NCI-H1105 treated with DMSO at 0.1 percent for 48 hours (cell line): Measurements from ENCODE around the gene NFKBIA.
"Not testable (repeated sequence)": the region's sequence is repeated elsewhere in the genome, so short reads cannot be mapped to it uniquely, and the experiment has no call there.

Source experiments
- DNase-seq: peaks from one replicate; lab custom pipeline; 2025; lab: John Stamatoyannopoulos, UW

The NFKBIA gene, protein sequence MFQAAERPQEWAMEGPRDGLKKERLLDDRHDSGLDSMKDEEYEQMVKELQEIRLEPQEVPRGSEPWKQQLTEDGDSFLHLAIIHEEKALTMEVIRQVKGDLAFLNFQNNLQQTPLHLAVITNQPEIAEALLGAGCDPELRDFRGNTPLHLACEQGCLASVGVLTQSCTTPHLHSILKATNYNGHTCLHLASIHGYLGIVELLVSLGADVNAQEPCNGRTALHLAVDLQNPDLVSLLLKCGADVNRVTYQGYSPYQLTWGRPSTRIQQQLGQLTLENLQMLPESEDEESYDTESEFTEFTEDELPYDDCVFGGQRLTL

DNA sequence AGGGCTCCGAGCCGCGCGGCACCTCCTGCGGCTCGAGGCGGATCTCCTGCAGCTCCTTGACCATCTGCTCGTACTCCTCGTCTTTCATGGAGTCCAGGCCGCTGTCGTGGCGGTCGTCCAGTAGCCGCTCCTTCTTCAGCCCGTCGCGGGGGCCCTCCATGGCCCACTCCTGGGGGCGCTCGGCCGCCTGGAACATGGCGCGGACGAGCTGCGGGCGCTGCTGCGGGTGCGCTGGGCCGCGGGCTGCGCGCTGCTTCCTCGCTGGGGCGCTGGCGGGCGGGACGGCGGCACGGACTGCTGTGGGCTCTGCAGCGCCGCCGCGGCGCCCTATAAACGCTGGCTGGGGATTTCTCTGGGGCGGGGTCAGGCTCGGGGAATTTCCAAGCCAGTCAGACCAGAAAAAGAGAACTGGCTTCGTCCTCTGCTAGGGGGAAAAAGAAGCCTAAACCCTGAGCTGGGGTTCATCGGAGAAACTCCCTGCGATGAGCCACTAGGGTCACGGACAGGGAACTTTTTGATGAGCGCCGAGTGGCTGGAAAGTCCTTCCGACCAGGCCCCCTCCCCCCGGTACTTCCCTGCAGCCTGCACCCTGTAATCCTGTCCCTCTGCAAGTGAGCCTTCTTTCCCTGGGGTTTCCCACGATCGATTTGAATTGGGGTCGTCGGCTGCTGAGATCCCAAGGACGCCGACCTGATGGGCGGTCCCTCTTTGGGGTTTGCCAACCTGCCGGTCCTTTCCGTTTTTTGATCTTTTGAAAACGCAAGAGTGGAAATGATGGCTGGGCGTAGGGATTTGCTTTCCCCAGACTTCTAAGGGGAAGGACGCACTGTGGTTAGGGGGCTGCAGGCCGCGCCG is at the start of gene NFKBIA:
TSS of gene NFKBIA (minus strand) at position 301 of the 855 bp plus-strand sequence. CDS start at position 196, 105 bp downstream.
- peak; percentile 81 for DNase-seq

DNA sequence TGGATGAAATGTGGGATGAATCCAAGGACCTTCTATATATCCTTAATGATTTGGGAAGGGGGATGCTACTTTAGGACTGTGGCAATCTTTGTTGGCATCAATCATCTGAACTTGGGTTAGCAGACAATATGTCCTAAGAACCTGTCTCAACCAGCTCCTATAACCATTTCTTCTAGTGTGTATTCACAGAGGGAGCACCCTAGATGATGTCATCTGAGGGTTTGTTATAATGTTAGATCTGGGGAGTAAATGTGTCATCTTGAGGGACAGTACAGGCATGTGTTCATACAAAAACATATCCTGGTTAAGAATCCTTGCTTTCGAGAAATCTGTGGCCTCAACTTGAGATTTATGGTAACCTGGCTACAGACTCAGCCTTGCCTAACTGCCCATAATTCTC is 41.9 kb upstream of the NFKBIA start:
- DNase-seq: no peak

DNA sequence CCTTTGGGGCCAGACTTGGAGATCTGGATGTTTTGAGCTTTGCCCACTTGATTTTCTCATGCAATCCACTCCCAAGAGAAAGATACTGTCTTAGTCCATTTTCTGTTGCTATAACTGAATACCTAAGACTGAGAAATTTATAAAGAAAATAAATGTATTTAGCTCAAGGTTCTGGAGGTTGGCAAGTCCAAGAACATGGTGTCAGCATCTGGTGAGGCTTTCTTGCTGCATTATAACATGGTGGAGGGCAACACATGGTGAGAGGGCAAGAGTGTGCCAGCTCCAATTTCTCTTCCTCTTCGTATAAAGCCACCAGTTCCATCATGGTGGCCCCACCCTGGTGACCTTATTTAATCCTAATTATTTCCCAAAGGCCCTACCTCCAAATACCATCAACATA is 39.6 kb upstream of the NFKBIA start:
- no peak for DNase-seq

DNA sequence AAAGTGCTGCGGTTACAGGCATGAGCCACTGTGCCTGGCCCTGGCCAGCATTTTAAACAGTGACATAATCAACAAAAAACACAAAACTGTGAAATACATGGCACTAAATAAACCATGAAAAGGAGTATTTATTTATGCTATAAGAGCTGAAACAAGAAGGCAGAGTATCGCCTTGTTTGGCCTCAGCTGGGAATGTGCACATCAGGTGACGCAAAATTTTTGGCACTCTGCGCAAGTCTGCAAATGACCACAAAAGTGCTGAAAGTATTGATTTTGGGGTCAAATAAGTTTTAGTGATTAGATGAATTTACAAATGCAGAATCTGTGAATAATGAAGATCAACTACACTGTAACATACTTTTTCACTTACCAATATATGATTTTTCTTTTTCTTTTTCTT is 36.6 kb upstream of the NFKBIA start:
- no peak for DNase-seq

DNA sequence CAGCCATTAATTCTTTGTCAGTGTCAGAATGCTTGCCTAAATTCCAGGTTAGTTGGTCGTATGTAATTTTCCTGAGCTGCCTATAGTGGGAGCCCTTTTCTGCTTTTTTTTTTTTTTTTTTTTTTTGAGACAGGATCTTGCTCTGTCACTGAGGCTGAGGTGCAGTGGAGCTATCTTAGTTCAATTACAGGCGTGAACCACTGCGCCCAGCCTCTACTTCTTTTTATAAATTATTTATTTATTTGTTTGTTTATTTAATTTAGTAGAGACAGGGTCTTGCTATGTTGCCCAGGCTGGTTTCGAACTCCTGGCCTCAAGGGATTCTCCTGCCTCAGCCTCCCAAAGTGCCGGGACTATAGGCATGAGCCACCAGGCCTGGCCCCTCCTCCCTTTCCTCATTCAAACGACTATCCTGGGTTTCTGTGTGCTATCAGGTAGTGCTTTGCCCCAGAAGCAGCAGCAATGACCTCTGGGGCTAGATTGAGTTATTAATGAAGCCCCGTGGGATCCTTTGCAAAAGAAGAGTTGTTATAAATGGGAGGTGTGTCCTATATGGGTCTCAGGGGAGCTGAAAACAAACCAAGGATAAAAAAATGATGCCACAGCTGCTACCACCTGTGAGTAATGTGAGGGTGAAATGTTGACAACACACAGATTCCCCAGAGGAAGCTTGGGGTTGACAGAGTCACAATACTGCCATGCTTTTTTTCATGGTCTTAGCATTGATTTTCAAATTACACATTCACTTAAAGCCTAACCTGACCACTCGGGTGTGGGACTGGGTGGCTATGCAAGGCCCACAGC is 34.6 kb upstream of the NFKBIA start:
- no peak for DNase-seq

DNA sequence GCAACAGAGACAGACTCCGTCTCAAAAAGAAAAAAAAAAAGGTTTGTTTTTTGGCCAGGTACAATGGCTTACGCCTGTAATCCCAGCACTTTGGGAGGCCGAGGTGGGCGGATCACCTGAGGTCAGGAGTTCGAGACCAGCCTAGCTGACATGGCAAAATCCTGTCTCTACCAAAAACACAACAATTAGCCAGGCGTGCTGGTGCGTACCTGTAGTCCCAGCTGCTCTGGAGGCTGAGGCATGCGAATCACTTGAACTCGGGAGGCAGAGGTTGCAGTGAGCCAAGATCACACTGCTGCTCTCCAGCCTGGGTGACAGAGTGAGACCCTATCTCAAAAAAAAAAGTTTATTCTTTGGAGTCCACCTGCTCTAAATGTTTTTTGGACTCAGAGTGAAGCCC is 33.9 kb upstream of the NFKBIA start:
- DNase-seq: not testable (repeated sequence)

DNA sequence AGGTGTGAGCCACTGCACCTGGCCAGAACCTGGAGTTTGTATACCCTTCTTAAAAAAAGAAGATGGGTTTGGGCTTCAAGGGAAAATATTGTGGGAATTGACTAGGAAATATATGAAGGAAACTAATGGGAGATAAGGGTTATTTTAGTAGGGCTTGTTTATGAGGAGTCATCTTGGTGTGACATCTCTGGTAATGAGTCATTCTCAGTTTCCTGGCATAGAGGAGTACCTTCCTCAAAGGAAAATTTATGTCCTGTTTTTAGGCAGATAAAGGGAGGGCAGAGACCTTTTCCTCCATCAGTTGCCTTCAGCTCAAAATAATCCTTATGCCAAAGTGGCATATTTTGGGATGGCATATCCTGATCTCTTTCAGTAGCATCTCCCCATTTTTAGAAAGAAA is 30.6 kb upstream of the NFKBIA start:
- DNase-seq: no peak

DNA sequence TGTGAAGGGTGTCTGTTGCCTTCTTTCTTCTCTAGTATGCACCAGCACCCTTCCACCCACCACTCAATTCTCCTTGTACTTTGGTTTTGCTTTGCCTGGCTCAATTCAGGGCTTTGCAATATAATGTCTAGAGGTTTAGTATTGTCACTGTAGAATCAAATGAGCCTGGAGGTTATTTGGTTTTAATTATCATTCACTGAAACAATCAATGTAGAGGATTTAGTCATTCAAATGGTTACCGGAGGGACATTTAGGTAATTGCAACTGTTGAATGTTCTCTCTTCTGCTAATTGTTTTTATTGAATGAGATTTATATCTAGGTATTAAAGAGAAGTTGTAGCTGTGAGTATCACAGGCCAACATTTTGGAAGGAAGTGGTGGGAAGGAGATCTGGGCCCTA is 29.3 kb upstream of the NFKBIA start:
- DNase-seq: no peak

DNA sequence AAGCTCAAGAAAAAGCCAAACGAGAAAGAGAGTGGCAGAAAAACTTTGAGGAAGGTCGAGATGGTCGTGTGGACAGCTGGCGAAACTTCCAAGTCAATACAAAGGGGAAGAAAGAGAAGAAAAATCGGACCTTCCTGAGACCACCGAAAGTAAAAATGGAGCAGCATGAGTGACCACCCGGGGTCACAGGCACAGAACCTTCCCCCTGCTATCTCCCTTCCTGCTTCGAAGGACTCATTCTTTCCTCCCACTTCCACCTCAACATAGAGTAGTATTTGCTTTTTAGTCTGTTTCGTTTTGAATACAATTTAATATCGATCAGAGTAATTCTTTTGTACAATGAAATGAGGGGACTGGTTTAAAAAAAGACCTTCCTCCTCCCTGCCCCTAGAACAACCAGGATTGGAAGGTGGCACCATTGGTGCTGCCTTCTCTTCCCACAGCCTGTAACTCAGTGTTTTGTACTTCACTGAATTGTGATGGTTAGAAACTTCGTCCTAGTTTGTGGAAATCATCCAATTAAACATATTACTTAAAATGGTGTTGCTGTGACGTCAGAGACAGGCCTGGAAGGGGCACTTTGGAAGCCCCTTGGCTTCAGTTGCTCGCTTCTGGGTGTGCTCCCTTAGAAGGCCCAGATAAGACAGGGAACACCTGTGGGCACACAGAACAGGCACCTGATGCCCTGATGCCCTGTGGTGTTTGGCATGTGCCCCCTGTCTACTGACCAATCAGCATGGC is 26.1 kb upstream of the NFKBIA start:
- no peak for DNase-seq

DNA sequence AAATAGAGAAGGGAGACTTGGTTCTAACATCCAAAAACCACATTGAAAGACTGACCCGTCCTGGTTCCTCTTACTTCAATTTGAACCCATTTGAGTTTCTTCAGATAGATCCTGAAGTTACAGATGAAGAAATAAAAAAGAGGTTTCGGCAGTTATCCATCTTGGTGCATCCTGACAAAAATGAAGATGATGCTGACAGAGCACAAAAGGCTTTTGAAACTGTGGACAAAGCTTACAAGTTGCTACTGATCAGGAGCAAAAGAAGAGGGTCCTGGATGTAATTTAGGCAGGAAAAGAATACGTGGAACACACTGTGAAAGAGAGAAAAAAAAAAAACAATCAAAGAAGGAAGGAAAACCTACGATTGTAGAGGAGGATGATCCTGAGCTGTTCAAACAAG is 25.4 kb upstream of the NFKBIA start:
- no peak for DNase-seq

DNA sequence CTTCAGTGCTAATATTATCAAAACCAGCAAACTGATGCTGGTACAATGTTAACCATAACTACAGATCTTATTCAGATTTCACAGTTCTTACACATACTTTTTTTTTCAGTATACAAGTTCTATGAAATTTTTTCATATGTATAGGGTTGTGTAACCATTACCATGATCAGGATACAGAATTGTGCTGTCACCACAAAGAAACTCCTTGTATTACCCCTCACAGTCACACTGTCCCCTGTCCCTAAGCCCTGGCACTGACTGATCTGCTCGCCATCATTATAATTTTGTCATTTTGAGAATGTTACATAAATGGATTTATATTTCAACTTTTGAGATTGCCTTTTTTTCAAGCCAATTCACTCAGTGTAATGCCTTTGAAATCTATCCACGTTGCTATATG is 21.3 kb upstream of the NFKBIA start:
- DNase-seq: no peak

DNA sequence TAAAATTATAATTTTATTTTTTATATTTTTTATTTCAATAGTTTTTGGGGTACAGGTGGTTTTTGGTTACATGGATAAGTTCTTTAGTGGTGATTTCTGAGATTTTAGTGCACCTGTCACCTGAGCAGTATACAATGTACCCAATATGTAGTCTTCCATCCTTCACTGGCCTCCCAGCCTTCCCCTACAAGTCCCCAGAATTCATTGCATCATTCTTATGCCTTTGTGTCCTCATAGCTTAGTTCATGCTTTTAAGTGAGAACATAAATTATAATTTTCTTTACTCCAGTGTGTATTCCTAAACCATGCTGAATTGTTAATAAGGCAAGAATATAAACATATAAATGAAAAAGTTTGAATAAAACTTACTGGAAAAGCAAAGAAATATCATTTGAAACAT is 19.1 kb upstream of the NFKBIA start:
- DNase-seq: no peak

DNA sequence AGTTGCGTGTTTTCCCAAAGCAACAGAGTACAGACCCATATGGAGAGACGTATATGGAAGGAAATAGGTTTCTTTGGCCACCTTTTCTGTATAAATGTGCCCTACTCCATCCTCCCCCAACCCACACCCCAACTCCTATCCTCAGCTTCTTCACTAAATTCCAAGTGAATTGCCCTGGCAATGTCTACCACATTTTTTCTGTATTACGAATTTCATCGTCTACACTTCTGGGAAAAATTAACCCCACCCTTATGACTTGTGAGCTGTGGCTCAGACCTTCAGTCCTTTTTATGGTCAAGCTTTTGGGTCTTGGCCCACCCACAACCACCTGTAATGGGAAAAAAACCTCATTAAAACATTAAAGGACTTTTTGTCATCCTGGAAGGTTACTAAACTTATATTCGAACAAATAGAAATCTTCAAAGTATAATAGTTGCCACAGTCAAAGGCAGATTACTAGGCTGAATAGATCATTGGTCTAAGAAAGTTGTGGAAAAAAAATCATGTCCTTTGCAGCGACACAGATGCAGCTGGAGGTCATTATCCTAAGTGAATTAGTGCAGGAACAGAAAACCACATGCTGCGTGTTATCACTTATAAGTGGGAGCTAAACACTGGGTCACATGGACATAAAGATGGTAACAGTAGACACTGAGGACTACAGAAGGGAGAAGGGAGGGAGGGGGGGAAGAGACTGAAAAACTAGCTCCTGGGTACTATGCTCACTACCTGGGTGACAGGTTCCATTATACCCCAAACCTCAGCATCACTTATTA is 15.7 kb upstream of the NFKBIA start:
- DNase-seq: no peak

DNA sequence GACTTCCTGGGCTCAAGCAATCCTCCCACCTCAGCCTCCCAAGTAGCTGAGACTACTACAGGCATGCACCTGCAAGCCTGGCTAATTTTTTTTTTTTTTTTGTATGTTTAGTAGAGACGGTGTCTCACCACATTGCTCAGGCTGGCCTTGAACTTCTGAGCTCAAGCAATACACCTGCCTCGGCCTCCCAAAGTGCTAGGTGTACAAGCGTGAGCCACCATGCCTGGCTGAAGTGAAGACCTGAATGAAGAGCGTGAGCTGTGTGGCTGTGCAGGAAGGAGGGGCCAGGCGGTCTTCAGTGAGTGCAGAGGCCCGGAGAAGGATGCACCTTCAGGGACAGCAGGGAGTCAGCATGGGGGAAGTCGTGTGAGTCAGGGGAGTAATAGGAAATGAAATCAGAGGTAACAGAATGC is 14.9 kb upstream of the NFKBIA start:
- no peak for DNase-seq

DNA sequence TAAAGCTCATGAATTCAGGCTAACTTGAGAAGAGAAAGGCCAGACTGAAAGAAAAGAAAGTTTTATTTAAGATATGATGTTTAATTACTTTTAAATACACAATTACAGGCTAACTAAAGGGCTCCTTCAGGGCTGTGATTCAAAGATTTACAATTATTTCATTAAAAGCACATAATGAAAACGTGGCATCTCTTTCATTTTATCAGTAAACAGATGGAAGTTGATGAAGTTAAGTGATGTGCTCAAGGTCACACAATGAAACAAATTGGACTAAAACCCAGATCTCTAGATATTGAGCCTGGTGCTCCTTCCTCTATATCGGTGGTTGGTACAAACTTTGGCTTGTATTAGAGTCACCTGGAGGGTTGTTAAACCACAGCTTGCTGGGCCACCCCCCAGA is 13.5 kb upstream of the NFKBIA start:
- no peak for DNase-seq

DNA sequence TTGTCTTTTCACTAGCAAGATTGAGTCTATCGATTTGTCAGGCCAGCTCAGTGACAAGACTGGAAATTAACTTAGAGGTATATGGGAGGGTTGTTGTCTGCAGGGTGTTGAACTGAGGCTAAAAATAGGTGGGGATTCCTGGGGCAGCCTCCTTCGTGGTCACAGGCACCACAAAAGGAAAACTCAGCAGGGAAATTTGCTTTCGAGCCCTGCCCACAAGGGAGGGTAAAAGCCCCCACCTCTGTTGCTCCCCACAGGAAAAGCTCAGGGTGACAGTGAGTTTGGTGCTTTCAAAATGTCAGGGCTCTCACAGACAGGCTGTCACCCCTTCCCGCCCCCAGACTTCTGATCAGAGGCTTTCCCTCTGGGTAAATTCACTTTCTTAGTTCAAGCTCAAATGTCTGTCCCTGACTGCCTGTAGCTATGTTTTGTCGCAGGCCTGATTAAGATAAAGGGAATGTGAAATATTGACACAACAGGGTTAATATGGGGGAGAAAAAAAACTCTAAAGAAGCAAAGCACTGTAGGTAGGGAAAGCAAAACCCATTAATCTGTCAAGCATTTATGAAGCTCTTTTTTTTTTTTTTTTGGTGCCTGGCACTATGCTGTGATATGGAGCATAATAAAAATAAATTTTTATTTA is 11.7 kb upstream of the NFKBIA start:
- no peak for DNase-seq

DNA sequence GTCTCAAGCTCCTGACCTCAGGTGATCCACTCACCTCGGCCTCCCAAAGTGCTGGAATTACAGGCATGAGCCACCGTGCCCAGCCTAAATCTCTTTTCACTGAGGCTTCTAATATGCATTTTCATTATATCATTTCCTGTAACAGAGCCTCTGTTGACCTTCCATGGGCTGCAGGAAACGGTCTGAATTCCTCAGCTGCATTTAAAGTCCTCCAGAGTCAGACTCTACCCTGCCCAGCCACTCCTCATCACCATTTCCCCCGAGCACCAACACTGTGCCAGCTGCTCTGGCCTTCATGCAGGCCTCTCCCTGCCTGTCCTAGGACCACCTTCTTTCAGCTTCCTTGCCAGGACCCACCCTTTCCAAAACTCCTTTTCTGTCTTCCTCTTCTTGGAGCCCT is 9.8 kb upstream of the NFKBIA start:
- no peak for DNase-seq

DNA sequence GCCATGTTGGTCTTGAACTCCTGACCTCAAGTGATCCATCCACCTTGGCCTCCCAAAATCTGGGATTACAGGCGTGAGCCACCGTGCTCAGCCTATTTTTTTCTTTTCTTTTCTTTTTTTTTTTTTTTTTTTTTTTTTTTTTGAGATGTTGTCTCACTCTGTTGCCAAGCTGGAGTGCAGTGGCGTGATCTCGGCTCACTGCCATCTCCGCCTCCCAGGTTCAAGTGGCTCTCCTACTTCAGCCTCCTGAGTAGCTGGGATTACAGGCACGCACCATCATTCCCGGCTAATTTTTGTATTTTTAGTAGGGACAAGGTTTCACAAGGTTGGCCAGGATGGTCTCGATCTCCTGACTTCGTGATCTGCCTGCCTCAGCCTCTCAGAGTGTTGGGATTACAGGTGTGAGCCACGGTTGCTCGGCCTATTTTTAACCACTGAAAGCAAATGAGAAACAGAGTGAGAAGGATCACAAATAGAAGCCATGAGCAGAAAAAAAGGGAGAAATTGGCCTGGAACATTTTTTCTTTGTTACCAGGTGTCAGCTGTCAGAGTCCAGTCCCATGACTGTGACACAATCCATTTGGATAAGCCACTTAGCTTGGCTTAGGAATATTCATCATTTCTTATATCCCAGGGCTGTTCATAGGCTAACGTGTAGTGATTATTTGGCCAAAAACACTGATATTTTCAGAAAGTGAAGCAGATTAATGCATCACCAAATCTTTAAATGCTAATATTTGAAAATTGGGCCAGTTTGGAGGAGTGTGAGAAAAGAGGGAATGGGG is 7.9 kb upstream of the NFKBIA start:
- DNase-seq: peak; percentile 22

DNA sequence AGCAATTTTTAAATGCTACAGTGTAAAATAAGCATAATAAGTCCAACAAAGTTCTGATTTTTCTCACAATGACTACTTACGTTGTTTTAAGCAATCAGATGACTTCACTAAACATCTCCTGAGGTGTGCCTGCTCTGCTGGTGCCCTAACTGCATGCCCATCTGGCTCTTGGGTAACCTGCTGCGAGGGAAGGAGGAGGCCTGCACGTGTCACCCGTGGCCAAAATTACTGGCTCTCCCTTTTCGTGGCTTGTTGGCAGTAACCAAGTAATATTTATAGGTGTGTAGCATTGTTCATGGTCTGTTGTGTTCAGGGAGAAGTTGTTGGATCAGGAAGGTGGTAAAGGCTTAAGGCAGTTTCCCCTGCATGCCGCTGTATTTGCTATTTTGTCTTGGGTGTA is 6.3 kb upstream of the NFKBIA start:
- no peak for DNase-seq

DNA sequence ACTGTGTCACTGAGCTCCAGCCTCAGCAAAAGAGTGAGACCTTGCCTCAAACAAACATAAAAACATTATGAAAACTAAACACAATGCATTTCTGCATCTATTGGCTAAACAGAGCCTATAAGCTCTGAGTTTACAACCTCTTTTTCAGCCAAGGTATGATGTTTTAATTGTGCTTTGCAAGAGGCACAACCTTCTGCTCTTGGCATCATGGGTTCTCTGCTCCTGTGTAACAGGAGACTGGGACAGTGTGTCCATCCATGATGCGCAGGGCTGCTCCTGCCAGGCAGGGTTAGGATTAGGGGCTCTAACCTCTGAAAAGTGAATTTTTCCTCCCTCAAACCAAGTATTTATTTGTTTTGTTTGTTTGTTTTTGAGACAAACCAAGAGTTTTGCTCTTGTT is 5.0 kb upstream of the NFKBIA start:
- DNase-seq: no peak
